Breast epithelium (tissue), 3 donors: Measurements from ENCODE around the gene PLD1.

ENCODE experiments used
- POLR2A ChIP-seq: fragments of 450-650 bp; IDR thresholded peaks from one replicate; pipeline ENCODE4 v1.6.1; 2016; ENCODE audit warnings: antibody characterized with exemption, mild to moderate bottlenecking, moderate library complexity
- POLR2AphosphoS5 ChIP-seq, 3 donors: sonication (generic); formaldehyde crosslinking; IDR thresholded peaks; one replicate each; pipeline ENCODE4 v1.6.1; 2017; ENCODE audit warnings: antibody characterized with exemption in 3 of 3
- TF ChIP-seq, protein P1 (sequence below), 3 donors: fragments of 450-650 bp; IDR thresholded peaks; one replicate each; pipeline ENCODE4 v1.5.1; 2016 to 2017; ENCODE audit warnings: antibody characterized with exemption in 3 of 3, mild to moderate bottlenecking in 3 of 3, moderate library complexity in 3 of 3

DNA sequence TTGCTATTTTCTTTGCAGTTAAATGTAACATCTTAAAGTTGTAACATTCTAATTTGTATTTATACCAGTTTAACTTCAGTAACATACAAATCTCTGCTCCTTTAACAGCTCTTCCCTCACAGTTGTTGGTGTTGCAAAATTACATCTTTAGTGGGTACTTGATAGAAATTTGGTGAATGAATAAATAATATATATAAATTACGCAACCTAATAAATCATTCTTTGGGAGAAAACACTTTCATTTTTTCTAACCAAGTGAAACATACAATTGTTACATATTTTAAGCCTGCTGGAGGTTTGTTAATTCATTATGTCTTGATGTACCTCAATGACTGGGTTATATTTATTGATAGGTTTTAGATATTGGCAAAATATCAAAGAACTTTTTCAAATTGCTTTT is 118.8 kb downstream of the PLD1 start:
- TF ChIP-seq, protein P1, sequence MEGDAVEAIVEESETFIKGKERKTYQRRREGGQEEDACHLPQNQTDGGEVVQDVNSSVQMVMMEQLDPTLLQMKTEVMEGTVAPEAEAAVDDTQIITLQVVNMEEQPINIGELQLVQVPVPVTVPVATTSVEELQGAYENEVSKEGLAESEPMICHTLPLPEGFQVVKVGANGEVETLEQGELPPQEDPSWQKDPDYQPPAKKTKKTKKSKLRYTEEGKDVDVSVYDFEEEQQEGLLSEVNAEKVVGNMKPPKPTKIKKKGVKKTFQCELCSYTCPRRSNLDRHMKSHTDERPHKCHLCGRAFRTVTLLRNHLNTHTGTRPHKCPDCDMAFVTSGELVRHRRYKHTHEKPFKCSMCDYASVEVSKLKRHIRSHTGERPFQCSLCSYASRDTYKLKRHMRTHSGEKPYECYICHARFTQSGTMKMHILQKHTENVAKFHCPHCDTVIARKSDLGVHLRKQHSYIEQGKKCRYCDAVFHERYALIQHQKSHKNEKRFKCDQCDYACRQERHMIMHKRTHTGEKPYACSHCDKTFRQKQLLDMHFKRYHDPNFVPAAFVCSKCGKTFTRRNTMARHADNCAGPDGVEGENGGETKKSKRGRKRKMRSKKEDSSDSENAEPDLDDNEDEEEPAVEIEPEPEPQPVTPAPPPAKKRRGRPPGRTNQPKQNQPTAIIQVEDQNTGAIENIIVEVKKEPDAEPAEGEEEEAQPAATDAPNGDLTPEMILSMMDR (IDR thresholded peaks at IDR 0.05), result no peak
- TF ChIP-seq POLR2A (no peak), POLR2AphosphoS5 (IDR thresholded peaks at IDR 0.05) (no peak)
